HEK293 (cell line): ENCODE results near the gene PPP1R18.

ENCODE experiments used
- KLF1 ChIP-seq: fragments of 450-650 bp; formaldehyde crosslinking; IDR thresholded peaks from 2 replicates; pipeline ENCODE4 v1.5.1; 2016; ENCODE audit warnings: missing biosample characterization, missing genetic modification characterization
- RBAK ChIP-seq: fragments of 450-650 bp; formaldehyde crosslinking; IDR thresholded peaks from 2 replicates; pipeline ENCODE4 v1.5.1; 2016; ENCODE audit warnings: missing biosample characterization, missing genetic modification characterization
- SP2 ChIP-seq: fragments of 450-650 bp; formaldehyde crosslinking; IDR thresholded peaks from 2 replicates; pipeline ENCODE4 v1.5.1; 2016; ENCODE audit warnings: missing biosample characterization, missing genetic modification characterization
- YY1 ChIP-seq: fragments of 450-650 bp; formaldehyde crosslinking; IDR thresholded peaks from 2 replicates; pipeline ENCODE4 v1.5.1; 2018; ENCODE audit warnings: missing biosample characterization, missing genetic modification characterization
- ZNF10 ChIP-seq: fragments of 450-650 bp; formaldehyde crosslinking; IDR thresholded peaks from 2 replicates; pipeline ENCODE4 v1.5.1; 2017; ENCODE audit warnings: missing biosample characterization, missing genetic modification characterization
- ZNF138 ChIP-seq: fragments of 450-650 bp; formaldehyde crosslinking; IDR thresholded peaks from 2 replicates; pipeline ENCODE4 v1.5.1; 2016; ENCODE audit warnings: missing biosample characterization, missing genetic modification characterization, borderline replicate concordance
- ZNF473 ChIP-seq: fragments of 450-650 bp; formaldehyde crosslinking; IDR thresholded peaks from 2 replicates; pipeline ENCODE4 v1.5.1; 2017; ENCODE audit warnings: missing biosample characterization, missing genetic modification characterization
- ZNF555 ChIP-seq: fragments of 450-650 bp; formaldehyde crosslinking; conservative IDR thresholded peaks from 2 replicates; pipeline ENCODE4 v1.5.1; 2017; ENCODE audit warnings: missing biosample characterization, mild to moderate bottlenecking, missing genetic modification characterization, inconsistent platforms
- ZNF664 ChIP-seq: fragments of 450-650 bp; formaldehyde crosslinking; IDR thresholded peaks from 2 replicates; pipeline ENCODE4 v1.5.1; 2016; ENCODE audit warnings: missing biosample characterization, missing genetic modification characterization
- TF ChIP-seq, protein P1 (sequence below): fragments of 450-650 bp; formaldehyde crosslinking; IDR thresholded peaks from 2 replicates; pipeline ENCODE4 v1.5.1; 2016; ENCODE audit warnings: missing biosample characterization, missing genetic modification characterization
- TF ChIP-seq, protein P2 (sequence below): fragments of 450-650 bp; formaldehyde crosslinking; IDR thresholded peaks from 2 replicates; pipeline ENCODE4 v1.5.1; 2016; ENCODE audit warnings: missing biosample characterization, missing genetic modification characterization
- TF ChIP-seq, protein P3 (sequence below): fragments of 450-650 bp; formaldehyde crosslinking; conservative IDR thresholded peaks from 2 replicates; pipeline ENCODE4 v1.5.1; 2016; ENCODE audit warnings: low read depth, missing biosample characterization, missing genetic modification characterization
- TF ChIP-seq, protein P4 (sequence below): fragments of 450-650 bp; formaldehyde crosslinking; optimal IDR thresholded peaks from 2 replicates; pipeline ENCODE3; 2016; ENCODE audit warnings: missing biosample characterization, mild to moderate bottlenecking, missing genetic modification characterization
- TF ChIP-seq, protein P5 (sequence below): fragments of 450-650 bp; IDR thresholded peaks from 2 replicates; pipeline ENCODE4 v1.5.1; 2018; ENCODE audit warnings: missing biosample characterization, mild to moderate bottlenecking, missing genetic modification characterization

DNA sequence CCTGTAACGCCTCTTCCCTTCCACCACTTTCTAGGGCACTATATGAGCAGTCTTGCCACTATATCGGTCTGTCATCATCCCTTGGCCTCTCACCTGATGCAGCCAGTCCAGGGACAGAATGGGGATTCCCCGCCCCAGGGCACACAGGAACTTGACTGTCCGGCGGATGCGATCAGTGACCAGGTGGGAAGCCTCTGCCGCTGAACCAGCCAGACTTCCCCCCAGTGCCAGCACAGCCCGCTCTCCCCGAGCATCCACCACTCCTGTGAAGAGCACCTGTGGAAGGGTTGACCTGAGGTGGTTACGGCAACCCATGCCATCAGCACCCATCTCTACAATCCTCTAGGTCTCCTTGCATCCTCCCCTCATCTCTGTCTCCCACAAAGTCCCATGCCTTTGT lies 16.6 kb upstream of the PPP1R18 start:
- TF ChIP-seq, protein P1, sequence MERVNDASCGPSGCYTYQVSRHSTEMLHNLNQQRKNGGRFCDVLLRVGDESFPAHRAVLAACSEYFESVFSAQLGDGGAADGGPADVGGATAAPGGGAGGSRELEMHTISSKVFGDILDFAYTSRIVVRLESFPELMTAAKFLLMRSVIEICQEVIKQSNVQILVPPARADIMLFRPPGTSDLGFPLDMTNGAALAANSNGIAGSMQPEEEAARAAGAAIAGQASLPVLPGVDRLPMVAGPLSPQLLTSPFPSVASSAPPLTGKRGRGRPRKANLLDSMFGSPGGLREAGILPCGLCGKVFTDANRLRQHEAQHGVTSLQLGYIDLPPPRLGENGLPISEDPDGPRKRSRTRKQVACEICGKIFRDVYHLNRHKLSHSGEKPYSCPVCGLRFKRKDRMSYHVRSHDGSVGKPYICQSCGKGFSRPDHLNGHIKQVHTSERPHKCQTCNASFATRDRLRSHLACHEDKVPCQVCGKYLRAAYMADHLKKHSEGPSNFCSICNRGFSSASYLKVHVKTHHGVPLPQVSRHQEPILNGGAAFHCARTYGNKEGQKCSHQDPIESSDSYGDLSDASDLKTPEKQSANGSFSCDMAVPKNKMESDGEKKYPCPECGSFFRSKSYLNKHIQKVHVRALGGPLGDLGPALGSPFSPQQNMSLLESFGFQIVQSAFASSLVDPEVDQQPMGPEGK (tag by site-specific recombination): no peak
- TF ChIP-seq, protein P2, sequence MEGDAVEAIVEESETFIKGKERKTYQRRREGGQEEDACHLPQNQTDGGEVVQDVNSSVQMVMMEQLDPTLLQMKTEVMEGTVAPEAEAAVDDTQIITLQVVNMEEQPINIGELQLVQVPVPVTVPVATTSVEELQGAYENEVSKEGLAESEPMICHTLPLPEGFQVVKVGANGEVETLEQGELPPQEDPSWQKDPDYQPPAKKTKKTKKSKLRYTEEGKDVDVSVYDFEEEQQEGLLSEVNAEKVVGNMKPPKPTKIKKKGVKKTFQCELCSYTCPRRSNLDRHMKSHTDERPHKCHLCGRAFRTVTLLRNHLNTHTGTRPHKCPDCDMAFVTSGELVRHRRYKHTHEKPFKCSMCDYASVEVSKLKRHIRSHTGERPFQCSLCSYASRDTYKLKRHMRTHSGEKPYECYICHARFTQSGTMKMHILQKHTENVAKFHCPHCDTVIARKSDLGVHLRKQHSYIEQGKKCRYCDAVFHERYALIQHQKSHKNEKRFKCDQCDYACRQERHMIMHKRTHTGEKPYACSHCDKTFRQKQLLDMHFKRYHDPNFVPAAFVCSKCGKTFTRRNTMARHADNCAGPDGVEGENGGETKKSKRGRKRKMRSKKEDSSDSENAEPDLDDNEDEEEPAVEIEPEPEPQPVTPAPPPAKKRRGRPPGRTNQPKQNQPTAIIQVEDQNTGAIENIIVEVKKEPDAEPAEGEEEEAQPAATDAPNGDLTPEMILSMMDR (tag by site-specific recombination): no peak
- TF ChIP-seq ZNF10 (tag by site-specific recombination): no peak
- TF ChIP-seq, protein P3, sequence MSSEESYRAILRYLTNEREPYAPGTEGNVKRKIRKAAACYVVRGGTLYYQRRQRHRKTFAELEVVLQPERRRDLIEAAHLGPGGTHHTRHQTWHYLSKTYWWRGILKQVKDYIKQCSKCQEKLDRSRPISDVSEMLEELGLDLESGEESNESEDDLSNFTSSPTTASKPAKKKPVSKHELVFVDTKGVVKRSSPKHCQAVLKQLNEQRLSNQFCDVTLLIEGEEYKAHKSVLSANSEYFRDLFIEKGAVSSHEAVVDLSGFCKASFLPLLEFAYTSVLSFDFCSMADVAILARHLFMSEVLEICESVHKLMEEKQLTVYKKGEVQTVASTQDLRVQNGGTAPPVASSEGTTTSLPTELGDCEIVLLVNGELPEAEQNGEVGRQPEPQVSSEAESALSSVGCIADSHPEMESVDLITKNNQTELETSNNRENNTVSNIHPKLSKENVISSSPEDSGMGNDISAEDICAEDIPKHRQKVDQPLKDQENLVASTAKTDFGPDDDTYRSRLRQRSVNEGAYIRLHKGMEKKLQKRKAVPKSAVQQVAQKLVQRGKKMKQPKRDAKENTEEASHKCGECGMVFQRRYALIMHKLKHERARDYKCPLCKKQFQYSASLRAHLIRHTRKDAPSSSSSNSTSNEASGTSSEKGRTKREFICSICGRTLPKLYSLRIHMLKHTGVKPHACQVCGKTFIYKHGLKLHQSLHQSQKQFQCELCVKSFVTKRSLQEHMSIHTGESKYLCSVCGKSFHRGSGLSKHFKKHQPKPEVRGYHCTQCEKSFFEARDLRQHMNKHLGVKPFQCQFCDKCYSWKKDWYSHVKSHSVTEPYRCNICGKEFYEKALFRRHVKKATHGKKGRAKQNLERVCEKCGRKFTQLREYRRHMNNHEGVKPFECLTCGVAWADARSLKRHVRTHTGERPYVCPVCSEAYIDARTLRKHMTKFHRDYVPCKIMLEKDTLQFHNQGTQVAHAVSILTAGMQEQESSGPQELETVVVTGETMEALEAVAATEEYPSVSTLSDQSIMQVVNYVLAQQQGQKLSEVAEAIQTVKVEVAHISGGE (tag by site-specific recombination): no peak
- TF ChIP-seq ZNF664 (tag by site-specific recombination): no peak
- no peak for TF ChIP-seq ZNF138
- TF ChIP-seq KLF1 (tag by site-specific recombination): no peak
- TF ChIP-seq SP2 (tag by site-specific recombination): no peak
- TF ChIP-seq RBAK (tag by site-specific recombination): no peak
- no peak for TF ChIP-seq ZNF473 (tag by site-specific recombination)
- TF ChIP-seq, protein P4, sequence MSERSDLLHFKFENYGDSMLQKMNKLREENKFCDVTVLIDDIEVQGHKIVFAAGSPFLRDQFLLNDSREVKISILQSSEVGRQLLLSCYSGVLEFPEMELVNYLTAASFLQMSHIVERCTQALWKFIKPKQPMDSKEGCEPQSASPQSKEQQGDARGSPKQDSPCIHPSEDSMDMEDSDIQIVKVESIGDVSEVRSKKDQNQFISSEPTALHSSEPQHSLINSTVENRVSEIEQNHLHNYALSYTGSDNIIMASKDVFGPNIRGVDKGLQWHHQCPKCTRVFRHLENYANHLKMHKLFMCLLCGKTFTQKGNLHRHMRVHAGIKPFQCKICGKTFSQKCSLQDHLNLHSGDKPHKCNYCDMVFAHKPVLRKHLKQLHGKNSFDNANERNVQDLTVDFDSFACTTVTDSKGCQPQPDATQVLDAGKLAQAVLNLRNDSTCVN (tag by site-specific recombination): no peak
- no peak for TF ChIP-seq ZNF555 (tag by site-specific recombination)
- TF ChIP-seq, protein P5, sequence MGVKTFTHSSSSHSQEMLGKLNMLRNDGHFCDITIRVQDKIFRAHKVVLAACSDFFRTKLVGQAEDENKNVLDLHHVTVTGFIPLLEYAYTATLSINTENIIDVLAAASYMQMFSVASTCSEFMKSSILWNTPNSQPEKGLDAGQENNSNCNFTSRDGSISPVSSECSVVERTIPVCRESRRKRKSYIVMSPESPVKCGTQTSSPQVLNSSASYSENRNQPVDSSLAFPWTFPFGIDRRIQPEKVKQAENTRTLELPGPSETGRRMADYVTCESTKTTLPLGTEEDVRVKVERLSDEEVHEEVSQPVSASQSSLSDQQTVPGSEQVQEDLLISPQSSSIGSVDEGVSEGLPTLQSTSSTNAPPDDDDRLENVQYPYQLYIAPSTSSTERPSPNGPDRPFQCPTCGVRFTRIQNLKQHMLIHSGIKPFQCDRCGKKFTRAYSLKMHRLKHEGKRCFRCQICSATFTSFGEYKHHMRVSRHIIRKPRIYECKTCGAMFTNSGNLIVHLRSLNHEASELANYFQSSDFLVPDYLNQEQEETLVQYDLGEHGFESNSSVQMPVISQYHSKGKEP (tag by site-specific recombination): no peak
- no peak for TF ChIP-seq YY1
